ENCODE results near the gene OGA.

DNA sequence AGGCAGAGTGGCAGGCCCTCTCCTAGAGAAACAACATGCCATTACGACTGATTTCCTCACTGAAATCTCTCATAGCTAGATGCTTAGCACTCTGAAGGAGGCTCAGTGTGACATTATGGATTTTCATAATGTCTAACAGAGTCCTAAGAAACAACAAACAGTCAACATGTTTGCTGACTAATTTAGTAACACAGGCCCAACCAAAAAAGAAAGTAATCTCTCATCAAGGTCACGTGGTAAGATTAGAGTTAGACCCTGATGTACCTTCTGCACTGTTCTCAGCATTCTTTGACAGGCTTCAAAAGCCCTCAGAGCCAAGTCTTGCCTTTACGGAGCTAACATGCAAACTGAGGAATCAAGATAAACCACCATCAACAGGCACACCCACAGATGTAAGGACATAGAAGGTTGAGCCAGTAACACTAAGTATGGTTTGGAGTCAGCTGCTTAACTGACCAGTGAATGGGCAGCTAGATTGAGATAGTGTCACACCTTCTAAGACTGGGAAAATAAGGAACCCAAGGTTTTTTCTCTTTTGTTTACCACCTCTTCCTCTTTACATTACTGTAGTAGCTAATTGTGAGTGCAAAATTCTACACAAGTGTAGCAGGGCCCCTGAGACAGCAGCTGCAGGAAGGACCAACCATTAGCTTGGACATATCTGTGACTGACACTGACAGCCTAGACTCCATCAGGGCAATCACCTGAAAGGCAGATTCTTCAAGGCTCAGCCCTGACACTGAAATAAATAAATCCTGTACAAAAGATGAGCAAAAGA lies 40.7 kb upstream of the OGA start:
- TF ChIP-seq POLR2A (IDR thresholded peaks at IDR 0.05; ENCODE audit: extremely low read depth, insufficient read length) (no peak), MYC (IDR thresholded peaks at IDR 0.05; ENCODE audit: low read depth, low read length) (no peak)
- TF ChIP-seq, protein P1, sequence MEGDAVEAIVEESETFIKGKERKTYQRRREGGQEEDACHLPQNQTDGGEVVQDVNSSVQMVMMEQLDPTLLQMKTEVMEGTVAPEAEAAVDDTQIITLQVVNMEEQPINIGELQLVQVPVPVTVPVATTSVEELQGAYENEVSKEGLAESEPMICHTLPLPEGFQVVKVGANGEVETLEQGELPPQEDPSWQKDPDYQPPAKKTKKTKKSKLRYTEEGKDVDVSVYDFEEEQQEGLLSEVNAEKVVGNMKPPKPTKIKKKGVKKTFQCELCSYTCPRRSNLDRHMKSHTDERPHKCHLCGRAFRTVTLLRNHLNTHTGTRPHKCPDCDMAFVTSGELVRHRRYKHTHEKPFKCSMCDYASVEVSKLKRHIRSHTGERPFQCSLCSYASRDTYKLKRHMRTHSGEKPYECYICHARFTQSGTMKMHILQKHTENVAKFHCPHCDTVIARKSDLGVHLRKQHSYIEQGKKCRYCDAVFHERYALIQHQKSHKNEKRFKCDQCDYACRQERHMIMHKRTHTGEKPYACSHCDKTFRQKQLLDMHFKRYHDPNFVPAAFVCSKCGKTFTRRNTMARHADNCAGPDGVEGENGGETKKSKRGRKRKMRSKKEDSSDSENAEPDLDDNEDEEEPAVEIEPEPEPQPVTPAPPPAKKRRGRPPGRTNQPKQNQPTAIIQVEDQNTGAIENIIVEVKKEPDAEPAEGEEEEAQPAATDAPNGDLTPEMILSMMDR (IDR thresholded peaks at IDR 0.05; ENCODE audit: low read depth, low read length), result no peak
